ENCODE results near the gene SLC25A18.
"Not testable (repeated sequence)": the region's sequence is repeated elsewhere in the genome, so short reads cannot be mapped to it uniquely, and the experiment has no call there.

Gene SLC25A18

DNA sequence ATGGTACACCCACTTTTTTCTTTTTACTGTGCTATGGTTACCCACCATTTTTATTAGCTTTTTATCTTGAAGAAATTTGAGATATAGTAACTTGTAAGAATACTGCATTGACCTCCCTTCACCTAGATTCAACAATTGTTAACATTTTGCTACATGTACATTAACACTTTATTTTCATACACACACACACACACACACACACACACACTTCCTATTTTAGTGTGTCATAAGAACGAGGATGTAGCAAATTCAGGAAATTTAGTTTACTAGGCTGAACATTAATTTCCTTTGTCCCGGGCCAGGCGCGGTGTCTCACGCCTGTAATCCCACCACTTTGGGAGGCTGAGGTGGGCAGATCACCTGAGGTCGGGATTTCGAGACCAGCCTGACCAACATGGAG lies 66.3 kb downstream of the SLC25A18 start:
- TF ChIP-seq, protein P1, sequence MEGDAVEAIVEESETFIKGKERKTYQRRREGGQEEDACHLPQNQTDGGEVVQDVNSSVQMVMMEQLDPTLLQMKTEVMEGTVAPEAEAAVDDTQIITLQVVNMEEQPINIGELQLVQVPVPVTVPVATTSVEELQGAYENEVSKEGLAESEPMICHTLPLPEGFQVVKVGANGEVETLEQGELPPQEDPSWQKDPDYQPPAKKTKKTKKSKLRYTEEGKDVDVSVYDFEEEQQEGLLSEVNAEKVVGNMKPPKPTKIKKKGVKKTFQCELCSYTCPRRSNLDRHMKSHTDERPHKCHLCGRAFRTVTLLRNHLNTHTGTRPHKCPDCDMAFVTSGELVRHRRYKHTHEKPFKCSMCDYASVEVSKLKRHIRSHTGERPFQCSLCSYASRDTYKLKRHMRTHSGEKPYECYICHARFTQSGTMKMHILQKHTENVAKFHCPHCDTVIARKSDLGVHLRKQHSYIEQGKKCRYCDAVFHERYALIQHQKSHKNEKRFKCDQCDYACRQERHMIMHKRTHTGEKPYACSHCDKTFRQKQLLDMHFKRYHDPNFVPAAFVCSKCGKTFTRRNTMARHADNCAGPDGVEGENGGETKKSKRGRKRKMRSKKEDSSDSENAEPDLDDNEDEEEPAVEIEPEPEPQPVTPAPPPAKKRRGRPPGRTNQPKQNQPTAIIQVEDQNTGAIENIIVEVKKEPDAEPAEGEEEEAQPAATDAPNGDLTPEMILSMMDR (IDR thresholded peaks at IDR 0.05; ENCODE audit: borderline replicate concordance, control extremely low read depth, extremely low read depth, insufficient read depth, missing control alignments) = no peak
- DNase-seq (ENCODE audit: low spot score) = no peak
- in situ Hi-C loops (cut with MboI; ENCODE audit: low sequenced_read_pairs, unreplicated experiment) = no loop called here

DNA sequence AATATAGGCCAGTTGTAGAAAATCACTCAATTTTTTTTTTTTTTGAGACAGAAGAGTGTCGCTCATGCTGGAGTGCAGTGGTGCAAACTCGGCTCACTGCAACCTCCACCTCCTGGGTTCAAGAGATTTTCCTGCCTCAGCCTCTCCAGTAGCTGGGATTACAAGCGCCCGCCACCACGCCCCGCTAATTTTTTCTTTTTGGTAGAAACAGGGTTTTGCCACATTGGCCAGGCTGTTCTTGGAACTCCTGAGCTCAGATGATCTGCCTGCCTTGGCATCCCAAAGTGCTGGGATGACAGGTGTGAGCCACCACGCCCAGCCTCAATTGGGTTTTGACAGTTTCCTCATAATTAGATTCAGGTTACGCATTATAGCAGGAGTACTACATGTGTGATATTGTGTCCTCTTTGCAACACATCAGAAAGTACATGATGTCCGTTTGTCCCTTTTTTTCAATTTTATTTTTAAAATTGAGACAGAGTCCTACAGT lies 67.8 kb downstream of the SLC25A18 start:
- no peak for DNase-seq (ENCODE audit: low spot score)
- in situ Hi-C loops (cut with MboI; ENCODE audit: low sequenced_read_pairs, unreplicated experiment) = no loop called here
- TF ChIP-seq, protein P1 (IDR thresholded peaks at IDR 0.05; ENCODE audit: borderline replicate concordance, control extremely low read depth, extremely low read depth, insufficient read depth, missing control alignments) = no peak

DNA sequence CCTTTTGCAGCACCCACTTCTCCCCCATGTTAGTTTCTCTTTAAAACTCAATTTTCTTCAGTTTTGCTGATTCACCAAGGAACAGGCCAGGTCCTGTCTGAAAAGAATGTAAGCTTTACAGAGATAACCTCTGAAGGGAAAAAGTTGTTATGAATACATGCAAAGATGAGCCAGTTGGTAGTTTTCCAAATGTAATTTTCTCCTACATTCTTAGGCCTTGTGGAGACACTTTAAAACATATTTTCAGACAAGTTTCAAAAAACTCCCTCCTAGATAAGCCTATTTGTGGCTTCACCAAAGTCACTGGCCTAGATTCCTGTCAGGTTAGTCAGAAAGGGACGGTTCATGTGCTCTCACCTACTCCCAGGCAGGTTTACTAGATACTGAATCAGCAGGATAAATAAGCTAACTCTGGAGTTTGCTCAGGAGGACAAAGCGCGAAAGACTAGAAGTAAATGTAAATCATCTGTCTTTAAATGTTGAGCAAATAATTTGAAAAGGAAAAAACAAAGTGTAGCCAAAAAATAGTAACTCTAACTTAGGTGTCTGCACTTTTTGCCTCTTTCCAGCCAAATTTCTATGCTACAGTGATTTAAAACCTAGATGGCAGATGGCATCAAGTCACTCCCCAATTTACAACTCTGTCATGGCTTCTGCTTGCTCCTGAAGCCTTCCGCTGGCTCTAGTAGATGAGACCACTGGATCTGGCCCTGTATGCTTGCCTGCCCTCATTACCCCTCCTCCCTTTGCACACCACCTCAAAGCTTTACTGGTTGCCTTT lies 70.1 kb downstream of the SLC25A18 start:
- in situ Hi-C loops (cut with MboI; ENCODE audit: low sequenced_read_pairs, unreplicated experiment) = no loop called here
- no peak for DNase-seq (ENCODE audit: low spot score)

DNA sequence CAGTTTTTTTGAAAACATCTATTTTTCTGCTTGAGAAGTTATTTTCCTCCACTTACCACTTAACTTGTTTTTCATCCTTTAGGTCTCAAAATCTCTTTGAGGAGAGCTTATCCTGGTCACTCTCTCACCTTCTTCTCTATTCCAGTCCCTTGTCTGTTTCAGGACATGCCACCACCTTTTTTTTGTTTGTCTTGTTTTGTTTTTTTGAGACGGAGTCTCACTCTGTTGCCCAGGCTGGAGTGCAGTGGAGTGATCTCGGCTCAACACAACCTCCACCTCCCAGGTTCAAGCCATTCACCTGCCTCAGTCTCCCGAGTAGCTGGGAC lies 70.7 kb downstream of the SLC25A18 start:
- TF ChIP-seq, protein P1 (IDR thresholded peaks at IDR 0.05; ENCODE audit: borderline replicate concordance, control extremely low read depth, extremely low read depth, insufficient read depth, missing control alignments) = no peak
- no peak for DNase-seq (ENCODE audit: low spot score)
- in situ Hi-C loops (cut with MboI; ENCODE audit: low sequenced_read_pairs, unreplicated experiment) = no loop called here

More for the DNA sequence above, 70.1 kb downstream of the SLC25A18 start:
- TF ChIP-seq, protein P1 (IDR thresholded peaks at IDR 0.05; ENCODE audit: borderline replicate concordance, control extremely low read depth, extremely low read depth, insufficient read depth, missing control alignments) = no peak

DNA sequence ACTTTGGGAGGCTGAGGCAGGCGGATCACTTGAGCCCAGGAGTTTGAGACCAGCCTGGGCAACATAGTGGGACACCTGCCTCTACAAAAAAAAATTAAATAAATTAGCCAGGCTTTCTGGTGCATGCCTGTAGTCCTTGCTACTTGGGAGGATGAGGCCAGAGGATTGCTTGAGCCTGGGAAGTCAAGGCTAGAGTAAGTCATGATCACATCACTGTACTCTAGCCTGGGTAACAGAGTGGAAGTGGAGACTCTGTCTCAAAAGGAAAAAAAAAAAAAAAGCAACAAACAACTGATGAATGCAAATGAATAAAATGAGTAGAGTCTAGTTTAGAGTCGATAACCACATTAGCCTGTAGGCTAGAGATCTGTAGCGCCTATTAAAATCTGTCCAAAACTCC lies 71.4 kb downstream of the SLC25A18 start:
- DNase-seq (ENCODE audit: low spot score) = no peak
- TF ChIP-seq, protein P1 (IDR thresholded peaks at IDR 0.05; ENCODE audit: borderline replicate concordance, control extremely low read depth, extremely low read depth, insufficient read depth, missing control alignments) = no peak
- in situ Hi-C loops (cut with MboI; ENCODE audit: low sequenced_read_pairs, unreplicated experiment) = no loop called here

DNA sequence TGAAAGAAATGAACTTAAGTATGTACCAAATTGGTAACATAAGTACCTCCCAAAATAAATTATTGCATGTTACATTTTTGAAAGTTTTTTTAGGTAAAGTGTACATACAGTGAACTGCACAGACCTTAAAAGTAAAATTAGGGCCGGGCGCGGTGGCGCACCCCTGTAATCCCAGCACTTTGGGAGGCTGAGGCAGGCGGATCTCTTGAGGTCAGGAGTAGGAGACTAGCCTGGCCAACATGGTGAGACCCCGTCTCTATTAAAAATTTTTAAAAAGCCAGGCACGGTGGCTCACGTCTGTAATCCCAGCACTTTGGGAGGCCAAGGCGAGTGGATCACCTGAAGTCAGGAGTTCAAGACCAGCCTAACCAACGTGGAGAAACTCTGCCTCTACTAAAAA lies 73.6 kb downstream of the SLC25A18 start:
- DNase-seq (ENCODE audit: low spot score); in situ Hi-C loops (cut with MboI; ENCODE audit: low sequenced_read_pairs, unreplicated experiment): not testable (repeated sequence)

DNA sequence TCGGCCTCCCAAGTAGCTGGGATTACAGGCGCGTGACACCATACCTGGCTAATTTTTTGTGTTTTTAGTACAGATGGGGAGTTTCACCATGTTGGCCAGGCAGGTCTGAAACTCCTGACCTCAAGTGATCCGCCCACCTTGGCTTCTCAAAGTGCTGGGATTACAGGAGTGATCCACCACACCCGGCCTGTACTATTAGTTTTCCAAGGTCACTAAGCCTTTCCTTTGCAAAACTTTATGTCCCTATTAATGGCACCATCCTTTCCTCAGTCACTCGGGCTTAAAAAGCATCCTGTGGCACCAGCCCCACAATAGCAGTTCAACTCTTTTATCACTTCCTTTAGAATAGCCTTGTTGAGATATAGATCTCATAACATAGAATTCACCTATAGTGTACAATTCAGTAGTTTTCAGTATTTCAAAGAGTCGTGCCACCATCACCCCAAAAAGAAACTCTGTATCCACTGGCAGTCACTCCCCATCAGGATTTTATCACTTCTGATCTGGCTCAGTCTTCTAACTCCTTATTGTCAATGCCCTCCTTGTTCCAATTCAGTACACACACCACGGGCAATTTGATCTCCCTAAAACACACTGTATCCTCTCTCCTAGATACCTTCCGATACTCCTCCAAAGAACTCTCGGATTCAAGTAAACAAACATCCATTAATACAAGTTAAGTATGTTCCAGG lies 74.3 kb downstream of the SLC25A18 start:
- no peak for DNase-seq (ENCODE audit: low spot score)
- in situ Hi-C loops (cut with MboI; ENCODE audit: low sequenced_read_pairs, unreplicated experiment) = no loop called here
- TF ChIP-seq, protein P1 (IDR thresholded peaks at IDR 0.05; ENCODE audit: borderline replicate concordance, control extremely low read depth, extremely low read depth, insufficient read depth, missing control alignments) = no peak
